GM19397 (cell line): ENCODE results near the gene PCOLCE2.

Experiments used
- ATAC-seq: cut with Tn5 transposase; IDR thresholded peaks from one replicate; pipeline ENCODE4 v1.9.1; 2021; ENCODE audit warnings: mild to moderate bottlenecking, moderate library complexity; ENCODE audit not compliant: unreplicated experiment

The PCOLCE2 gene, protein sequence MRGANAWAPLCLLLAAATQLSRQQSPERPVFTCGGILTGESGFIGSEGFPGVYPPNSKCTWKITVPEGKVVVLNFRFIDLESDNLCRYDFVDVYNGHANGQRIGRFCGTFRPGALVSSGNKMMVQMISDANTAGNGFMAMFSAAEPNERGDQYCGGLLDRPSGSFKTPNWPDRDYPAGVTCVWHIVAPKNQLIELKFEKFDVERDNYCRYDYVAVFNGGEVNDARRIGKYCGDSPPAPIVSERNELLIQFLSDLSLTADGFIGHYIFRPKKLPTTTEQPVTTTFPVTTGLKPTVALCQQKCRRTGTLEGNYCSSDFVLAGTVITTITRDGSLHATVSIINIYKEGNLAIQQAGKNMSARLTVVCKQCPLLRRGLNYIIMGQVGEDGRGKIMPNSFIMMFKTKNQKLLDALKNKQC

GRCh38 chr3:142888481-142889211 lies at the start of gene PCOLCE2:
Gene PCOLCE2, minus strand, starts transcription at chr3:142889083. Its CDS starts 187 bp downstream, at chr3:142888896.
- no peak for ATAC-seq

DNA sequence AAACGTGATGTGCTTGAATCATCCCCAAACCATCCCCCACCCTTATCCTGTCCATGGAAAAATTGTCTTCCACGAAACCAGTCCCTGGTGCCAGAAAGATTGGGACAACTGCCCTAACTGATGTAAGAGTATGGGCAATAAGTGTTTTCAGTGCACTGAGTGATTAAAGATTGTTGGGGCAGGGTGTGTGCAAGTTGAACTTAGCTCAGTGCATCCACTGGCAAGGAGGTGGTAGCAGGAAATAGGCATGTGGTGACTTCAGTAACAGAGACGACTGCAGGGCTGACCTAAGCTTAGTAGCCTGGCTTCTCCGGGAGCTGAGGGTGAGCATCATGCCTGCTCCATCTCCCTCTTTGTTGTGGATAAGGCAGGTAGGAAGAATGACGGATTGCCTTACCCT lies 47.1 kb upstream of the PCOLCE2 start:
- ATAC-seq, result no peak

- ATAC-seq, result no peak
These were observed 46.0 kb upstream of the PCOLCE2 start for GRCh38 chr3:142934887-142935269.

DNA sequence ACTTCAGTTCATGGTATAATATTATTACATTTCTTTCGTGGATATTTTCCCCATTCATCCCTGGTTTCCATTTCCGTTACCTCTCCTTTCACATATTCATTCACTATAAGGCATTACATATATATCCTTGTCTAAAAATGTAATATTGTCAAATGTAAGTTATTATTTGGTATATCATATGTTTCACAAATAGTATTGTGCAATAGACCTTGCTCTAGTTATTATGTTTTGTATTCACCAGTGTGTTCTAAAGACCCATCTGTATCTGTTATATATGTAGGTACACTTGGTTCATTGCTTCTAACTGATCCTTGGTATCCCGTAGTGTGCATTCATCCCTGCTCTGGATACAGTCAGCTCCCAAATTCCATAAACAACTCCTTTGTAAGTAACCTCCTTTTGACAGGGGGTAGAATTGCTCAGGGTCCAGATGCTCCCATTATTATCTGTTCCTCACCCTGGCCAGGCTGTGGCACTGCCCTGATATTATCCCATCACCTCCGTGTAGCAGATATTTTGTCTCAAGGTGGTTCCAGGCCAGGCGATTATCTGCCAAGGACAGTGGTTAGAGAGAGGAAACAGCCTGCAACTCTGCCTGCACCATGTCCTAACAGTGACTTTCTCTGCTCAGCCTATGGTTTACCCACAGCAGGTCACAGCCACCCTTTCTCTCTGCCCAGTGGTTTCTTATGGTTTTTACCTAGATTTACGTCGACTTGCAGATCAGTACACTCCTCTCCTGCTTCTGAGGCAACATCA lies 45.4 kb upstream of the PCOLCE2 start:
- ATAC-seq, result no peak

DNA sequence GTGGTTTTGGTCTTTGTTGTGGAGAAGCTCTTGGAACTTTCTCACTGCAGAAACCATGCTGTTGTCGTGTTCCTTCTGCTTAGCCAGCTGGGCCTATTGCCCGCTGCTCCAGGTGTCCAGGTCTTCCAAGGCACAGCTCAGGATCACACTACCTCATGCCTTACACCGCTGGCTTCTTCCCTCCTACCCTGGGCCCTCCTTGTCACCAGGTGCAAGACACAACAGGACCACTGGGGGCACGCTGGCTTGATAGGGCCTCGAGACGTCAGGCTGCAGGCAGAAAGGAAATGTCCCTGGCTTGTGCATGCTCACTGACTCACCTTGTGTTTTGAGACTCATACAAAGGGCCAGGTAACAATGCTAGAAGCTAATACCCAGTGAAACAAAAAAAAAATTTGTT lies 42.3 kb upstream of the PCOLCE2 start:
- no peak for ATAC-seq

DNA sequence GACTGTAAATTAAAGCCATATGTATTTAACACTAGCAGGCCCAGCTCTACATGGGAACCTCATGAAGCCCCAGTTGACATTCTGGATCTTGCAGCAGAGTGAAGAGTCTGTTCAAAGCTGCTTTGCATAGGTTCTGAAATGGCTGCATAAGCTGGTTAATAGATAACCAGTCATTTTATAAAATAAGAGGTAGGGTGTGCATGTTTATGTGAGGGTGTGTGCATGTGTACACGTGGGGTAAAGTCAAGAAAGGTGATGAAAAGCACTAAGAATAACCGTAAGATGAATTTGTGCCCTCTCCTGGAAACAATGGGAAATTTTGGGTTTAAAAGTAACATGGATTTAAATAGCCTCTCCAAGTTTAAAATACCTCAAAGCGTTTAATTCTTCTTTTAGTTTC lies 41.6 kb upstream of the PCOLCE2 start:
- no peak for ATAC-seq

DNA sequence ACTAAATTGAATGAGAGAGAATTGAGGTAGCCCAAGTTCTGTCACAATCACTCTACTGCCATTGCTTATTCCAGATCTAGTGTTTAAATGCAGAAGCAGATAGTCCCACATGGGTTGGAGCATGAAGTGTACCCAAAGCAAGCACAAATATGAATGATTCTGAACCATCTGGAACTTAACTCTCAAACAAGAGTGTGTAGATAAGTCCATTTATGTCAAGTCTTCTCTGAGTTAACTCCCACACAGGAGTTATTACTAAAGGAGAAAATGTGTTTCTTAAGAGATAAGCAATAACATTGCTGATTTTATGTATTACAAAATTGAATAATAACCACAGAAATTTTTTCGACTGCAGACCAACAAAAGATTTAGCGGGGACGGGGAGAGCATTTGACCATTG lies 41.0 kb upstream of the PCOLCE2 start:
- no peak for ATAC-seq

- peak; percentile 67 for ATAC-seq
These were observed 40.2 kb upstream of the PCOLCE2 start for GRCh38 chr3:142929109-142929508.

- no peak for ATAC-seq
These were observed 37.6 kb upstream of the PCOLCE2 start for GRCh38 chr3:142926368-142926944.

DNA sequence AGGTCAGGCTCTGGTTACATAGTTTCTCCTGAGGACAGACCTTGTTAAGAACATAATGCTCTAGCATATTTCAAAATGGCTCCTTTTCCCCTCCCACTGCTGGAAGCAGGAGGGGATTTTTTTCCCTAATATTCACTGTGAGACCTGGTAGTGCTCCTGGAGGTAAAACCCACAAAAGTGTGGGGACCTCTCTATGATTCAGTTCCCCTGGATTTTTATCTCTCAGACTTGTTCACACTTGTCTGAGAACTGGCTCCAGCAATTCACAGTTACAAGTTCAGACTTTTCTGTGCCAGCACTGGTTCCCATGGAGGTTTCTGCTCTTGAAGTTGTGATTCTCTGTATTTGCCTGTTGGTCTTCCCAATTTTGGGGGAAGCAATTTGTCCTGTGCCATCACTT lies 36.3 kb upstream of the PCOLCE2 start:
- ATAC-seq, result no peak

GRCh38 chr3:142923694-142924093 lies 34.8 kb upstream of the PCOLCE2 start:
- ATAC-seq, result no peak

DNA sequence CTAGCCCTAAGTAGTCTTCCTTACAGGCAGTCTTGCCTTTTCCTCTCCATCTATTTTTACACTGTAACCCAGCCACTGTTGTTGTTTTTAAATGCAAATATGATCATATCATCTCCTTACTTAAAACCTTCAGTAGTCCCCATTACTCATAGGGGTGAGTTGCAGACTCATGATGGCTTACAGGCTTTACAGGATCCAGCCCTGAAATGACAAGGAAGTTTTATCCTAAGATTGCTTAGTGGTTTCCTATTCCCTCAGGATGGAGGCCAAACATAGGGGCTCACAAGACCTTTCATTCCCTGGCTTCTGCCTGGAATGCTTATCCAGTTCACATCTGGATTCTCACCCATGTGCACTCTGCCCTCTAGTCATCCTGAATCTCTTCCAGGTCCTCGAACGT lies 27.7 kb upstream of the PCOLCE2 start:
- no peak for ATAC-seq

GRCh38 chr3:142915636-142916035 lies 26.8 kb upstream of the PCOLCE2 start:
- no peak for ATAC-seq

GRCh38 chr3:142914286-142914811 lies 25.5 kb upstream of the PCOLCE2 start:
- no peak for ATAC-seq

- ATAC-seq, result no peak
These were observed 24.5 kb upstream of the PCOLCE2 start for GRCh38 chr3:142913432-142913831.

- no peak for ATAC-seq
These were observed 23.7 kb upstream of the PCOLCE2 start for GRCh38 chr3:142912402-142913172.

- ATAC-seq, result no peak
These were observed 21.4 kb upstream of the PCOLCE2 start for GRCh38 chr3:142910280-142910679.

GRCh38 chr3:142909282-142909681 lies 20.4 kb upstream of the PCOLCE2 start:
- ATAC-seq, result no peak

GRCh38 chr3:142907996-142908395 lies 19.1 kb upstream of the PCOLCE2 start:
- ATAC-seq, result no peak
